GM12865 (cell line): Measurements from ENCODE around the gene NDUFB10.
A peak's percentile ranks its signal among the peaks of the same experiment; 100 is the strongest.

ENCODE experiments used
- DNase-seq: peaks from one replicate; pipeline ENCODE4 v3.0.0; 2010; ENCODE audit warnings: low read depth
- H3K4me3 ChIP-seq: 2 replicates; pipeline ENCODE4 v1.5.1; 2011; ENCODE audit warnings: mild to moderate bottlenecking, low read depth, low read length, control low read depth
- CTCF ChIP-seq: IDR thresholded peaks from 2 replicates; pipeline ENCODE4 v1.5.1; 2011; ENCODE audit warnings: low read length, control low read depth, low read depth, inconsistent platforms; ENCODE audit not compliant: insufficient read depth; ENCODE audit errors: missing control alignments

NDUFB10 gene

GRCh38 chr16:1968146-1968953 is 9.0 kb downstream of the NDUFB10 start:
- TF ChIP-seq CTCF = no peak
- DNase-seq = no peak

GRCh38 chr16:1971796-1972489 is 12.6 kb downstream of the NDUFB10 start, which contains the start of gene TBL3:
Gene TBL3, plus strand, starts transcription at chr16:1972053. Its CDS starts 112 bp downstream, at chr16:1972165.
- H3K4me3 ChIP-seq = peak within 1 kb of the TSS; percentile 71
- DNase-seq = peak; percentile 98
- TF ChIP-seq CTCF = no peak

More at GRCh38 chr16:1968146-1968953, 9.0 kb downstream of the NDUFB10 start:
- H3K4me3 ChIP-seq = no peak overlapping the region

- TF ChIP-seq CTCF = no peak
- DNase-seq = no peak
Observed at GRCh38 chr16:1972490-1972877, 13.1 kb downstream of the NDUFB10 start.

GRCh38 chr16:1973461-1974156 is 14.3 kb downstream of the NDUFB10 start:
- TF ChIP-seq CTCF = no peak
- no peak for DNase-seq
- no peak overlapping the region for H3K4me3 ChIP-seq

More at GRCh38 chr16:1972490-1972877, 13.1 kb downstream of the NDUFB10 start:
- H3K4me3 ChIP-seq = peak overlapping the region; percentile 71

- DNase-seq = no peak
- no peak for TF ChIP-seq CTCF
- H3K4me3 ChIP-seq = no peak overlapping the region
Observed at GRCh38 chr16:1974157-1975070, 15.1 kb downstream of the NDUFB10 start.
